ENCODE data around the gene SNRPA.

DNA sequence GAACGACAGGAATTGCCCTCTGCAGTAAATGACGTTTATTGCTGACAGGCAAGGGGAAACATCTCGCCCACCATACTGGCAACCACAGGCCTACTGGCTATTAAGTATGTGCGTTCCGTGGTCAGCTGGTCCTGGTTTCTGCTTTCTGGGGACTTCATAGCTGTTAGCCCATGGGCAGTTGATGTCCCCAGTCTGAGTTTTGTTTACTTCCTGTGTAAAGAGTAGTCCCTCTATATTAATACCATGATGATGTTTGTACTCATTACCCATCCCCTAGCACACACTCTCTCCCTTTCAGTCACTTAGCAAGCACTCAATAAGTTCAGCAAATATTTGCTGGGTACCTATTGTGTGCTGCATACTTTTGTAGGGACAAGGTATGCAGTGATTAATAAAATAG, 17.9 kb downstream of the SNRPA start:
- TF ChIP-seq POLR2A (IDR thresholded peaks at IDR 0.05; ENCODE audit: low read depth, low read length): no peak
- TF ChIP-seq POLR2AphosphoS5 (IDR thresholded peaks at IDR 0.05; ENCODE audit: low read depth, low read length): no peak
- no peak for TF ChIP-seq TAF1 (IDR thresholded peaks at IDR 0.05; ENCODE audit: borderline replicate concordance, low read depth, low read length)
